Transverse colon (tissue), 4 donors: ENCODE results near the gene CDC5L.

Experiments
- EP300 ChIP-seq: sonication (generic); formaldehyde crosslinking; IDR thresholded peaks from one replicate; pipeline ENCODE4 v1.6.1; 2017; ENCODE audit warnings: antibody characterized with exemption, low read depth
- POLR2A ChIP-seq: fragments of 450-650 bp; IDR thresholded peaks from one replicate; pipeline ENCODE4 v1.6.1; 2016; ENCODE audit warnings: antibody characterized with exemption, mild to moderate bottlenecking, moderate library complexity
- POLR2AphosphoS5 ChIP-seq, 3 donors: sonication (generic); formaldehyde crosslinking; IDR thresholded peaks; one replicate each; pipeline ENCODE4 v1.6.1; 2016; ENCODE audit warnings: antibody characterized with exemption in 3 of 3
- TF ChIP-seq, protein P1 (sequence below), 5 experiments: fragments of 200-600 bp in 3 of 5; fragments of 450-650 bp in 2 of 5; sonication (generic) in 3 of 5; IDR thresholded peaks; 1 replicate in 2 of 5; 2 replicates in 3 of 5; pipeline ENCODE4 v1.5.1; 2016 to 2017; ENCODE audit warnings: antibody characterized with exemption in 5 of 5, inconsistent platforms in 3 of 5, mild to moderate bottlenecking in 2 of 5, moderate library complexity in 1 of 5

DNA sequence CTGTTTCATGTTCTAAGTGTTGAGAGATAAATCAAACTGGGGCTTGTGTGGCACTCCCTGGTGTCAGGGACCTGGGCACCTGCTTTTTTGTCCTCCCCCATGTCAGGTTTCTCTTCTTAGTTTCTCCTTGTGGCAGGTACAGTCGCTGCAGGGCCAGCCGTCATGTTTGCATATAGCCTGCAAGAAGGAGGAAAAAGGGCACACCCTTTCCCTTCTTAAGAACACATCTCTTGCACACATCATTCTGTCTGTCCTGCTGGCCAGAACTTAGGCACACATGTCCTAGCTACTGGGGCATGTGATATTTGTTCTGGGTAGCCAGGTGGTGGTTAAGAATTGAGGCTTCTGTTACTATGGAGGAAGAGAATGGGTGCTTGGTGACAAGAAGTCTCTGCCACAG, 27.9 kb downstream of the CDC5L start:
- TF ChIP-seq, protein P1, sequence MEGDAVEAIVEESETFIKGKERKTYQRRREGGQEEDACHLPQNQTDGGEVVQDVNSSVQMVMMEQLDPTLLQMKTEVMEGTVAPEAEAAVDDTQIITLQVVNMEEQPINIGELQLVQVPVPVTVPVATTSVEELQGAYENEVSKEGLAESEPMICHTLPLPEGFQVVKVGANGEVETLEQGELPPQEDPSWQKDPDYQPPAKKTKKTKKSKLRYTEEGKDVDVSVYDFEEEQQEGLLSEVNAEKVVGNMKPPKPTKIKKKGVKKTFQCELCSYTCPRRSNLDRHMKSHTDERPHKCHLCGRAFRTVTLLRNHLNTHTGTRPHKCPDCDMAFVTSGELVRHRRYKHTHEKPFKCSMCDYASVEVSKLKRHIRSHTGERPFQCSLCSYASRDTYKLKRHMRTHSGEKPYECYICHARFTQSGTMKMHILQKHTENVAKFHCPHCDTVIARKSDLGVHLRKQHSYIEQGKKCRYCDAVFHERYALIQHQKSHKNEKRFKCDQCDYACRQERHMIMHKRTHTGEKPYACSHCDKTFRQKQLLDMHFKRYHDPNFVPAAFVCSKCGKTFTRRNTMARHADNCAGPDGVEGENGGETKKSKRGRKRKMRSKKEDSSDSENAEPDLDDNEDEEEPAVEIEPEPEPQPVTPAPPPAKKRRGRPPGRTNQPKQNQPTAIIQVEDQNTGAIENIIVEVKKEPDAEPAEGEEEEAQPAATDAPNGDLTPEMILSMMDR (IDR thresholded peaks at IDR 0.05): peak in 3 of 5 experiments; percentile 12 to 29 (median 26)
- TF ChIP-seq POLR2AphosphoS5 (IDR thresholded peaks at IDR 0.05) (no peak), POLR2A (no peak), EP300 (no peak)
